Islet precursor cell (in vitro differentiated cells): Measurements from ENCODE around the gene RRAGA.
"Not testable (repeated sequence)": the region's sequence is repeated elsewhere in the genome, so short reads cannot be mapped to it uniquely, and the experiment has no call there.

Experiments used
- DNase-seq: peaks from one replicate; pipeline ENCODE4 v3.0.0-alpha.2; 2018

Gene RRAGA

GRCh38 chr9:19048966-19049916 lies at the start of gene RRAGA:
RRAGA (plus strand) TSS chr9:19049427; CDS start chr9:19049660, 233 bp downstream.
- peak; percentile 99 for DNase-seq

GRCh38 chr9:19000133-19000532 lies 49.1 kb upstream of the RRAGA start:
- DNase-seq, result no peak

GRCh38 chr9:19009391-19009965 lies 39.7 kb upstream of the RRAGA start:
- DNase-seq, result no peak

- no peak for DNase-seq
Observed at GRCh38 chr9:19018201-19018600, 31.0 kb upstream of the RRAGA start.

GRCh38 chr9:19020886-19021455 lies 28.3 kb upstream of the RRAGA start:
- no peak for DNase-seq

GRCh38 chr9:19021649-19022048 lies 27.6 kb upstream of the RRAGA start:
- not testable (repeated sequence) for DNase-seq

GRCh38 chr9:19022206-19022605 lies 27.0 kb upstream of the RRAGA start:
- no peak for DNase-seq

GRCh38 chr9:19023078-19023477 lies 26.1 kb upstream of the RRAGA start:
- no peak for DNase-seq

GRCh38 chr9:19026375-19026774 lies 22.9 kb upstream of the RRAGA start:
- DNase-seq, result no peak

- DNase-seq, result no peak
Observed at GRCh38 chr9:19027825-19028224, 21.4 kb upstream of the RRAGA start.

GRCh38 chr9:19028835-19029451 lies 20.3 kb upstream of the RRAGA start:
- no peak for DNase-seq

- DNase-seq, result no peak
Observed at GRCh38 chr9:19030899-19031298, 18.3 kb upstream of the RRAGA start.

- DNase-seq, result no peak
Observed at GRCh38 chr9:19032406-19032805, 16.8 kb upstream of the RRAGA start.

- DNase-seq, result no peak
Observed at GRCh38 chr9:19033015-19033414, 16.2 kb upstream of the RRAGA start, which contains the start of gene SAXO1. SAXO1 (minus strand) TSS chr9:19033209; CDS start chr9:19032908, 301 bp downstream.

- DNase-seq, result no peak
Observed at GRCh38 chr9:19036611-19037010, 12.6 kb upstream of the RRAGA start.

GRCh38 chr9:19049917-19050636 lies 850 bp downstream of the RRAGA start:
- DNase-seq, result no peak

- DNase-seq, result no peak
Observed at GRCh38 chr9:19050637-19051591, 1.7 kb downstream of the RRAGA start.

GRCh38 chr9:19057033-19057432 lies 7.8 kb downstream of the RRAGA start:
- DNase-seq, result no peak

- DNase-seq, result no peak
Observed at GRCh38 chr9:19074229-19074628, 25.0 kb downstream of the RRAGA start.

- DNase-seq, result no peak
Observed at GRCh38 chr9:19074836-19075235, 25.6 kb downstream of the RRAGA start.

- DNase-seq, result no peak
Observed at GRCh38 chr9:19085295-19085694, 36.1 kb downstream of the RRAGA start.
